Duodenal mucosa (tissue), 2 donors: Measurements from ENCODE around the gene C8G.
A peak's percentile ranks its signal among the peaks of the same experiment; 100 is the strongest.

Experiments used
- H3K27ac ChIP-seq: one replicate; pipeline ENCODE4 v1.7.0; 2013; ENCODE audit warnings: low read depth, low read length
- H3K27me3 ChIP-seq, 2 donors: one replicate each; pipeline ENCODE4 v1.7.0; 2013; ENCODE audit warnings: low read length in 2 of 2, control low read depth in 1 of 2; ENCODE audit not compliant: insufficient read depth in 2 of 2, control insufficient read depth in 1 of 2
- H3K36me3 ChIP-seq, 2 donors: one replicate each; pipeline ENCODE4 v1.7.0; 2013; ENCODE audit warnings: low read length in 2 of 2, control low read depth in 1 of 2; ENCODE audit not compliant: insufficient read depth in 2 of 2, control insufficient read depth in 1 of 2
- H3K4me1 ChIP-seq, 2 donors: one replicate each; pipeline ENCODE4 v1.7.0; 2013; ENCODE audit warnings: low read length in 2 of 2, control low read depth in 1 of 2; ENCODE audit not compliant: insufficient read depth in 2 of 2, control insufficient read depth in 1 of 2
- H3K4me3 ChIP-seq, 2 donors: one replicate each; pipeline ENCODE4 v1.7.0; 2013; ENCODE audit warnings: low read length in 2 of 2, low read depth in 1 of 2
- H3K9ac ChIP-seq, 2 donors: one replicate each; pipeline ENCODE4 v1.7.0; 2013; ENCODE audit warnings: low read length in 2 of 2, low read depth in 1 of 2
- H3K9me3 ChIP-seq, 2 donors: one replicate each; pipeline ENCODE4 v1.7.0; 2013; ENCODE audit warnings: low read length in 2 of 2, control low read depth in 1 of 2; ENCODE audit not compliant: control insufficient read depth in 1 of 2

The C8G gene

DNA sequence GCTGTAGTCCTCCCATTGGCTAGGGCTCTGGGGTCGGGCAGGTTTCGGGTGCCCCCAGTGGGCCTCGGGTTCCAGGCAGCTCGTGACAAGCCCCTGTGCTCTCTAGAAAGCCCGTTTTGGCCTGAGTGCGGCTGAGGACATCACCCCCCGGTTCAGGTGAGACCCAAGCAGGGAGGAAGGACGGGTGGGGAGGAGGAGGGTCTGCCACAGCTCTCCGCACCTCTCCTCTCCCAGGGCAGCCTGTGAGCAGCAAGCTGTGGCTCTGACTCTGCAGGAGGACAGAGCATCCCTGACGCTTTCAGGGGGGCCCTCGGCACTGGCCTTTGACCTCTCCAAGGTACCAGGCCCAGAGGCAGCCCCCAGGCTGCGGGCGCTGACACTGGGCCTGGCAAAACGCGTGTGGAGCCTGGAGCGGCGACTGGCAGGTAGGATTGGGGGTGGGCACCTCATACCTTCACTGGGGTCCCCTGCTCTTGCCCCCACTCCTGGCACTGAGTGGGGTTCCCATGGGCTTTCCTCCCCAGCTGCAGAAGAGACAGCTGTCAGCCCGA is 47.9 kb downstream of the C8G start:
- peak overlapping the region; percentile 83 to 87 for H3K4me3 ChIP-seq
- H3K4me1 ChIP-seq, result peaks cover 37 to 48% of the 10 kb centered on the region in 2 donors
- H3K9me3 ChIP-seq, result no peaks in the 10 kb centered on the region
- peaks cover 0 to 12% of the 10 kb centered on the region in 2 donors for H3K27me3 ChIP-seq
- peak overlapping the region; percentile 66 for H3K27ac ChIP-seq
- H3K9ac ChIP-seq, result peak overlapping the region; percentile 73
- H3K36me3 ChIP-seq, result peaks cover 0 to 3% of the 10 kb centered on the region in 2 donors

DNA sequence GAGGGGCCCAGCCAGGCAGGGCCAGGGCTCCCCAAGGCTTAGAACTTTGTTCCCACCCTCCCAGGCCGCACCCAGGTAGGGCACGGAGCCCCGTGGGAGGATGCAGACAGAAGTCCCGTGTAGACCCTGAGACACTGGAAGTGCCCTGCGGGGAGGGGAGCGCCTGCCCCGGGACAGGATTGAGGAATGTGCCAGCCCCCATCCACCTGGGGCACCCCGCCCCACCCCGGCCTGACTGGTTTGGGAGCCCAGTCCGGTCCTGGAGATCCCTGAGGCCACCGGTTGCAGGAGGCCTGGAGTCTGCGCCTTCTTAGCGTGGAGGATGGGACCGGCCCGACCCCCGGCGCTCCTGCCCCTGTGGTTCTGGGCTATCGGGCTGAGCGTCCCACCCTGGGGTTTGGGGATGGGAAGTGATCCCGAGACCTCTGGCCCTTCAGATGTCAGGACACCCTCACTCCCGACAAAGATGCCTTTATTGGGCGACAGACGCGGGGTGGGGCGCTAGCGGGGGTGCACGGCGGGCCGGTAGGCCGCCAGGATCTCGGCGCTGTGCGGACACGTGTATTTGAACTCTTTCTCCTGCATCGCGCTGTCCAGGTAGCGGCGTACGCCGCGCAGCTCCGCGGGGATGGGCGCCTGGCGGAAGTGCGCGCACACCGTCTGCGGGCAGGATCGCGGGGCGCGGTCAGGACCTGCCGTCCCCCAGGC is 49.3 kb downstream of the C8G start:
- H3K36me3 ChIP-seq, result peaks cover 0 to 3% of the 10 kb centered on the region in 2 donors
- no peak overlapping the region for H3K4me3 ChIP-seq
- H3K27ac ChIP-seq, result no peak overlapping the region
- H3K9me3 ChIP-seq, result no peaks in the 10 kb centered on the region
- peaks cover 37 to 48% of the 10 kb centered on the region in 2 donors for H3K4me1 ChIP-seq
- no peak overlapping the region for H3K9ac ChIP-seq
- peaks cover 0 to 12% of the 10 kb centered on the region in 2 donors for H3K27me3 ChIP-seq

DNA sequence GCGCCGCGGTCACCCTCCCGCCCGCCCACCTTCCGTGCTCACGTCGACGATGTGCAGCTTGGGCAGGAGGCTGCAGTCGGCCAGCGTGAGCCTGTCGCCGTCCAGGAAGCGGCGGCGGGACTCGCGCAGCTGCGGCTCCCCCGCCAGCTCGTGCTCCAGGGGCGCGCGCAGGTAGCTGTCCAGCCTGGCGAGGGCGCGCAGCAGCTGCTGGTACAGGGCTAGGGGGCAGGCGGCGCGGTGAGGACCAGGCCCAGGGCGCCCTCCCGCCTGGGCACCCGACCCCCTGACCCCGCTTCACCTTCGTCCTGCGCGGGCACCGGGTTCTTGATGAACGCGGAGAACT is 49.8 kb downstream of the C8G start:
- H3K4me1 ChIP-seq, result peaks cover 37 to 48% of the 10 kb centered on the region in 2 donors

DNA sequence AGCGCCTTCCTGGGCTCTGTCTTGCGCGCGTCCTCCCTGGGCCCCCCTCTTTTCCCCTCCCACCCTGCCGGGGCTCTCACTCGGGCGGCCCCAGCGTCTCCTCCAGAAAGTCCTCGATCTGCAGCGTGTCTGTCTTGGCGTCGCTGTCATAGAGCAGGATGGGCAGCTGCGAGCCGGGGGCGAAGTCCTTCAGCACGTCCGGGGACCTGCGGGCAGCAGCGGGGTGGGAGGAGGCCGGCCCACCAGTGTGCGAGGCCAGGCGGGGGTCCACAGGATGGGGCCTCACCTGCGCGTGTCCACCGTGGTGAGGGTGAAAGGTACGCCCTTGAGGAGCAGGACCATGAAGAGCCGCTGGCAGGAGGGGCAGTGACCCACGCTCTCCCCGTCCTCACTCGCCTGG is 50.3 kb downstream of the C8G start:
- Histone ChIP-seq H3K27me3 (peaks cover 0 to 12% of the 10 kb centered on the region in 2 donors), H3K9ac (no peak overlapping the region), H3K4me3 (no peak overlapping the region), H3K4me1 (peaks cover 37 to 48% of the 10 kb centered on the region in 2 donors), H3K27ac (no peak overlapping the region), H3K36me3 (peaks cover 0 to 3% of the 10 kb centered on the region in 2 donors), H3K9me3 (no peaks in the 10 kb centered on the region)

More for the DNA sequence above, 49.8 kb downstream of the C8G start:
- Histone ChIP-seq H3K9ac (no peak overlapping the region), H3K9me3 (no peaks in the 10 kb centered on the region), H3K27me3 (peaks cover 0 to 12% of the 10 kb centered on the region in 2 donors), H3K27ac (no peak overlapping the region), H3K36me3 (peaks cover 0 to 3% of the 10 kb centered on the region in 2 donors), H3K4me3 (no peak overlapping the region)

DNA sequence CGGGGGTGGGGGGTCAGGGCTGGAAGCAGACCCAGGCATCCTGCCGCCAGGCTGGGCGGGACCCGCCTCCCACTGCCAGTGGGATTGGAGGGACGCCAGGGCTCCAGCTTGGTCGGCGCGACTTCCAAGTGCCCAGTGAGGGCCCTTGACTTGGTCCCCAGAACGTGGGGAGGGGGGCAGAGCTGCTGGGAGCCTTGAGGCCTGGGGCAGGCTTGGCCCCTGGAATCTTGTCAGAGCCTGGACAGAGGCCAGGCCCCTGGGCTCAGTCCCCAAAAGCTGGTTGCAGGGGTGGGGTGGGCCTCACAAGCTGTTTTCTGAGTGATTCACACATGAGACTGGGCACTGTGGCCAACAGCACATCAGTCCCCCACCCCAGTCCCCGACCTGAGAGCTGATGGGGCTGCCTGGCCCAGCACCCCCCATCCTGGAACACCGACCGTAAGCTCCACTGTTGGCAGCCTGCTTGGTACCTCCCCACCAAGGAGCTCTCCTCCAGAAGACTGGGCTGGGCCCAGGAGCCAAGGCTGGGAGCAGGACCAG is 50.8 kb downstream of the C8G start:
- Histone ChIP-seq H3K4me1 (peaks cover 37 to 48% of the 10 kb centered on the region in 2 donors), H3K9ac (peak overlapping the region in 1 of 2 donors; percentile 32), H3K4me3 (peak overlapping the region in 1 of 2 donors; percentile 53), H3K27me3 (peaks cover 0 to 12% of the 10 kb centered on the region in 2 donors), H3K36me3 (peaks cover 0 to 3% of the 10 kb centered on the region in 2 donors), H3K9me3 (no peaks in the 10 kb centered on the region), H3K27ac (no peak overlapping the region)
